Activated CD8-positive, alpha-beta memory T cell treated with anti-CD3 and anti-CD28 coated beads for 24 hours (primary cell): Measurements from ENCODE around the gene PLEKHG1.

ENCODE experiments used
- DNase-seq: peaks from one replicate; pipeline ENCODE4 v3.0.0-alpha.2; 2020

The PLEKHG1 gene

GRCh38 chr6:150641398-150642139 is 41.9 kb downstream of the PLEKHG1 start:
- no peak for DNase-seq

DNA sequence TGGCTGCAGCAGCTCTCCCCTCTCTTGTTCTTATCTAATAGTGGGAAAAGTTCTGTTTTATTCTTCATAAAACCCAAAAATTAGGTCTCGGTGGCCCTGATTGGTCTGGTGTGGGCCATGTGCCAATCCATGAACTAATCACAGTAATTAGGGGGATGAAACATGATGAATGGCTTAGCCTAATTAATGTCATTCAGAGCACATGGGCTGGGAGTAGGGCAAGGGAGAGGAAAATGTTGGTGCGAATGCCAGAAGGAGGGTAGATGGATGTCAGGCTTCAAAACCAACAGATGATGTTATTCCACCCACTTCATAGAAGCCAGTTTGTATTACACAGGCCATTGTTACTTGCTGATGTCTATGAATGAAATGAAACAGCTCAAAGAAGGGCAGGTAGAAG is 46.5 kb downstream of the PLEKHG1 start:
- no peak for DNase-seq

DNA sequence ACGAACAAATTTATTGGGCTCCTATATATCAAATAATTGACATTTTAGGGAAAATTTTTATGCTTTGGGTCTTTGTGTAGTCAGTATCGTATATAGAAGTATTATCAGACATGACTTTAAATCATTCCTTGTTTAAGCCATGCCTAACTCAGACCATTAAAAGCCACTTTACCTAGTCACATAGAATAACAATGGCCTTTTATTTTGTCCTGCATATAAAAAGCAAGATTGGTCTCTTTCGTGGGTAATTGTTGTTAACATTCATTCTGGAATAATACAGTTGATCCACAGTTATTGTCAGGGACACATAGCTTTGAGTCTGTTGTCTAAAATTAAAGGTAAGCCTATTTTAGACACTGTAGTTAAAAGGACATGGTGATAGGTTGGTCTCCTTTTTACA is 47.4 kb downstream of the PLEKHG1 start:
- no peak for DNase-seq
